ENCODE measurements around the gene EXOC3.
"Not testable (repeated sequence)": the region's sequence is repeated elsewhere in the genome, so short reads cannot be mapped to it uniquely, and the experiment has no call there.

Gene EXOC3

GRCh38 chr5:507986-508575 lies 65.1 kb downstream of the EXOC3 start:
- not testable (repeated sequence) for DNase-seq

DNA sequence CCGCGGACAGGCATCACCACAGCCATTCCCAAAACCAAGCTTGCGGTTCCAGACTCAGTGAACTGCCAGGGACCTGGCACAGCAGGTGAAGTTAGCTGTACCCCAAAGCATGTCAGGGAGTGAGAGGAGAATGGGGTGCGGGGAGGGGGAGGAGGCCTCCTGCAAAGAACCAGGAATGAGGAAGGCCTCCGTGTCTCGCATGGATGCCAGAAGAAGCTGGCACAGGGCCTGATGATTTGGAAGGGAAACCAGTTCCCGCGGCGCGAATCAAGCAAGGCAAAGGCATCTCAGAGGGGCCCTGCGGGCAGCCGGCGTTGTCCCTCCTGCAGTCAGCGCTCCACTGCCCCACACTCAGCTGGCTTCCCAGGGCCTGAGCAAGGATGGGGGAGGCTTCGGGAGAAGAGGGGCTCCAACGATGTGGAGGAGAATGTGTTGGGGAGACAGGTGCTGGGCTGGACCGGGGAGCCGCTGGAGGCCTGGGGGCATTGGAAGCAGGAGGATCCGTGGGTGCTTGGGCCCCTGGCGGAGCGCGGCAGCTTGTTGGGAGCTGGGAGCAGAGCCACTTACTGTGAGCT lies 66.7 kb downstream of the EXOC3 start:
- DNase-seq: no peak

DNA sequence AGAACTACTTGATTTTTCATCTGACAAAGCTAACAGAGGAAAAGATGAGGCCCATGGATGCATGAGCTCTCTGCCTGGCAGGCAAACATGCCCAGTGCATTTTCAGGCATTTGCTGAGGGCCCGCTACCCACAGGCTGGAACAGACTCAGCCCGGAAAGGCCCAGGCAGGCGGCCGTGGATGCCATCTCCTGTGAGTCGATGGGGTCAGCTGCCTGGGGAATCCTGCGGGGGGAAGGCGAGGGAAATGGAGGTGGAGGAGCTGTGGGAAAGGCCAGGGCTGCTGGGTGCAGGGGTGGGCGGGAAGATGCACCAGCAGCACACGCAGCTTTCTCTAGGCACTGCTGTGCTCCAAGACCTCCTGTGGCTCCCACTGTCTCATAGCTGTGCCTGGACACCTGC lies 67.5 kb downstream of the EXOC3 start:
- DNase-seq: no peak

DNA sequence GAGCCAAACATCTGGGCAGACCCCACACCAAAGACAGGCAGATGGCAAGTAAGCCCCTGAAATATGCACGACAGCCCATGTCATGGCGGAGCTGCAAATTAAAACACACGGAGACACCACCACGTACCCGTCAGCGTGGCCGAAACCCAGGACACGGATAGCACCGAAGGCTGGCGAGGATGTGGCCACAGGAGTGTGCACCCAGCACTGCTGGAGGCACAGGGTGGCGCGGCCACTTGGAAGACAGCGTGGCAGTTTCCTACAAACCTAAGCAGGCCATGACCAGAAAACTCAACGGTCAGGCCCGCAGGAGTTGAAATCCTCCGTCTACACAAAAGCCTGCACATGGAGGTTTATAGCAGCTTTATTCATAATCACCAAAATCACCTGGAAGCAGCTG lies 68.5 kb downstream of the EXOC3 start:
- DNase-seq: no peak

- no peak for DNase-seq
Observed at GRCh38 chr5:513216-514100, 70.5 kb downstream of the EXOC3 start.

DNA sequence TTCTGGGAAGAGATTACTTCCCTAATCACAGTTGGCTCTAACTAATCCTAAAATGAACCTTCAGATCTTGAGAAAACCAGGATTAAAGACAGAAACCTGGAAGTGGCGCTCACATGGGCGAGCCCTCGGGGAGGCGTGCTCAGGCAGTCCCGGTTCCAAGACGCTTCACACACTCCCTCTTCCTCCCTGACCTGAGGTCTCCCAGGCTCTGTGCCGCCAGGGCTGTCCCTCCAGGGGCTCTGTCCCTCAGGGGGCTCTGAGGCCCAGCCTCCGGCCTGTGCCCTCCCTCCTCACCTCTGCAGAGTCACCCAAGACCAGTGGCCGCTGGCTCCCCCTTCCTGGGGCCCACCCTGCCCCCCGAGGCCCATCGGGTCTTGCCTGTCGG lies 71.1 kb downstream of the EXOC3 start:
- DNase-seq: no peak

GRCh38 chr5:514673-515072 lies 71.7 kb downstream of the EXOC3 start:
- no peak for DNase-seq

DNA sequence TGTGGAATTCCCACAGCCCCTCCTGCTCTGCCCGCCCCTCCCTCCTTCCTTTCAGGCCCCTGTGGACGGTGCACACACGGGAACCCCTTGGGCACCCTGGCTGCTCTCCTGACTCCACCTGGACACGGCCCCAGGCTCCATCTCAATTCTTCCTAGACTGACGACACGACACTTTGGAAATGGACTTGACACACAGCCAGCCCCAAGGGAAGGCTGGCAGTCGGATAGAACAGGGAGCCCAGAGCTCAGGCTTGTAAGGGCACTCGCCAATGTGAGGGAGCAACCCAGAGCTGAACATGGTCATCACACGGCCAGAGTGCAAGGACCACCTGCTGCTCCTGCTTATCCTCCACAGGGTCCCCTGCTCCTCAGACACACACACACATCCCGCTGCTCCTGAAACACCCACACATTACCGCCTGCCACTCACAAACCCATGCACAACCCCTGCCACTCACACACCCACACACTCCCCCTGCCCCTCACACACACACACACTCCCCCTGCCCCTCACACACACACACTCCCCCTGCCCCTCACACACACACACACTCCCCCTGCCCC lies 72.4 kb downstream of the EXOC3 start:
- no peak for DNase-seq

DNA sequence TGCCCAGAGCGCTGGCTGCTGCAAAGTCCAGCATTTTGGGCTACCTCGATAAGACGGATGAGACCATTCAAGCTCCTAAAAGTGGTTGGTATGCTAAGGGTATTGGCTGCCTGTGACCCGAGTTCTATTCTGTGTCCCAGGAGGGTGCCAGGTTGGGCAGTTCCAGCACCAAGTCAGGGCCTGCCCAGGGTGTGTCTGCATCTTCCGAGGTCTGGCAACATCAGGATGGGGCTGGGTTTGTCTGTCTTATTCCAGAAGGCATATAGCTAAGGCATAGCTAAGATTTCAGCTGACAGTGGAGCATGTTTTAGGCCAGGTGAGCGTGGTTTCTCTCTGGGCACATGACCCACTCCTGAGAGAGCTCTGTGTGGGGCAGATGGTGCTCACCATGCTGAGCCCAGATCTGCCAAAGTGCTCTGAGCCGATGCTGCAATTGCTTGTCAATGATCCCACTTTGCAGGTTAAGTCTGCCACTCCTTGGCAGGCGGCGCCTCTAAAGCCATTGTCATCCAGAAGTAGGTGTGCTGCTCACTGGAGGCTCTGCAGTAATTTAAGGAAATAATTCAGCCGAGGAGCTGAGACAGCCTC lies 73.5 kb downstream of the EXOC3 start:
- DNase-seq: no peak
